GM12892 (cell line): ENCODE measurements around the gene LRRC4B.

Experiments
- POLR2A ChIP-seq: IDR thresholded peaks from 2 replicates; pipeline ENCODE4 v1.6.1; 2011; ENCODE audit warnings: low read depth, low read length, control low read depth
- POLR2AphosphoS5 ChIP-seq: IDR thresholded peaks from 2 replicates; pipeline ENCODE4 v1.6.1; 2011; ENCODE audit warnings: low read depth, low read length, control low read depth

- no peak for TF ChIP-seq POLR2A
- TF ChIP-seq POLR2AphosphoS5, result no peak
These were observed 39.9 kb upstream of the LRRC4B start for GRCh38 chr19:50607874-50608785.
